Measurements from ENCODE around the gene IYD.
A peak's percentile ranks its signal among the peaks of the same experiment; 100 is the strongest.

IYD gene

DNA sequence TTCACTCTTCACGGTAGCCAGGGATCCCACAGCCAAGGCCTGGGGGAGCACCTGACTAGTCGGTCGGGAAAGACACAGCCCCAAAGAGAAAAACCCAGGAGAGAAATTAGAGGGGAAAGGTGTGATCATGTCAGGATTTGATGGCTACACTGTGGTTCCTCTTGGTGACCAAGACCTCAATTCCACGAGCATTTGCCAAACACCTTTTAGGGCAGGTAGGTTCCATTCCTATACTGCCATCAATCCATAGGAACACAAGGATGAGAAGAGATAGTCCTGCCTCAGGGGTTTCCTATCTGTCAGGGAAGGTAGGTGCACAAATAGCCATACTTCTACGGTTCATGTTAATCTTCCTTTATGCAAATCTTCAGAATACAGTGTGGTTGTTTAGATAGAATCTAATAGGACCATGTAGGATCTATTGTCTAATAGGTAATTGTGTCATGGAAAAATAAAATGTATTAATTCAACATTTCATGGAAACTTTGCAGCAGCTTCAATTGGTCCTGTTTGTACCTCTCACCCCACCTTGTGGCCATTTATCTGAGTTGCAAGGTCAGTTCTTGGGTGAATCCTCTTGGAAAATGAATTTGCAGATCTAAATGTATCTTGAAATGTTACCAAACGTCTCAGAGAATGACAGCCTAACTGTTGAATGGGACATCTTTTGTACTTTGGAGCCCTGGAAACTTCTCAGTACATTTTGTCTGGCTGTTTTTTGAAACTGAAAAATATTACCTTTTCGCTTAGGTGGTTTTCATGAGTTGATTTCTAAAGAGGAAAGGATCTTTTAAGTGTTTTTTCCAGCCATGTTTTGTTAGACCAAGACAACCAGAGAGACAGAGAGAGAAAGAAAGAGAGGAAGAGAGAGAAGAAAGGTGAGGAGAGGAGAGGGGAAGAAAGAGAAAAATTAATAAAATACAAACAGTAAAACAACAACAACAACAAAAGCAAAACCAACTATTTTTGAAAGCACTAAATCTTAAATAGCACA lies 33.7 kb upstream of the IYD start:
- Histone ChIP-seq H2AFZ (ENCODE audit: low read depth) (no peak overlapping the region), H3K27ac (no peak overlapping the region), H3K79me2 (ENCODE audit: insufficient read depth, low read depth) (no peaks in the 10 kb centered on the region), H3K9ac (no peak overlapping the region), H3K4me3 (IDR thresholded peaks at IDR 0.05; ENCODE audit: insufficient read depth, low read depth, low read length) (no peak overlapping the region), H3K4me2 (no peak overlapping the region), H4K20me1 (ENCODE audit: insufficient read depth) (no peaks in the 10 kb centered on the region), H3K4me1 (ENCODE audit: low read depth, poor library complexity, severe bottlenecking) (no peaks in the 10 kb centered on the region), H3K36me3 (ENCODE audit: insufficient read depth) (no peaks in the 10 kb centered on the region), H3K27me3 (ENCODE audit: insufficient read depth, low read depth) (no peaks in the 10 kb centered on the region)
- TF ChIP-seq CTCF (conservative IDR thresholded peaks at IDR 0.05; ENCODE audit: low read depth, low read length) = peak; percentile 76

DNA sequence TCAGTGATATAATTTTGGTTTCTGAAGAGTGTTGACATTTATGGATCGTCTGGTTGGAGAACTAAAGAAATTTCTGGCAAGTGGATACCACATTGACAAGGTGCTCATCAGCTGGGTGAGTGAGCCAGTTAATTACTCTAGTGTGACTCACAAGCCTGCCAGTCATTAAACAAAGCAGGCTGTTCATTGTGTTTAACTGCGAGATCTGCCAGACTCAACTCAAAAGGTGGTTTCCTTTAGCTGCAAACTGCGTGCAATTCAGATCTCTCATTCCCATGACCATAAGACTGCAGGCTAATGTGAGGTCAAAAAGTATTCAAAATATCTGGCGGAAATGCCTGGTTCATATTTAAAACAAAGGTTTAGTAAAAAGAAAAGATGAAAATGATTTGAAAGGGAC lies 32.5 kb upstream of the IYD start:
- H3K9ac ChIP-seq = no peak overlapping the region
- no peak for TF ChIP-seq CTCF (conservative IDR thresholded peaks at IDR 0.05; ENCODE audit: low read depth, low read length)
- no peak overlapping the region for H3K4me3 ChIP-seq (IDR thresholded peaks at IDR 0.05; ENCODE audit: insufficient read depth, low read depth, low read length)
- H3K4me2 ChIP-seq = no peak overlapping the region
- no peaks in the 10 kb centered on the region for H3K4me1 ChIP-seq (ENCODE audit: low read depth, poor library complexity, severe bottlenecking)
- H2AFZ ChIP-seq (ENCODE audit: low read depth) = no peak overlapping the region
- no peaks in the 10 kb centered on the region for H3K79me2 ChIP-seq (ENCODE audit: insufficient read depth, low read depth)
- no peaks in the 10 kb centered on the region for H3K36me3 ChIP-seq (ENCODE audit: insufficient read depth)
- no peak overlapping the region for H3K27ac ChIP-seq
- H4K20me1 ChIP-seq (ENCODE audit: insufficient read depth) = no peaks in the 10 kb centered on the region
- no peaks in the 10 kb centered on the region for H3K27me3 ChIP-seq (ENCODE audit: insufficient read depth, low read depth)

GRCh38 chr6:150336708-150337107 lies 32.1 kb upstream of the IYD start:
- H2AFZ ChIP-seq (ENCODE audit: low read depth) = no peak overlapping the region

DNA sequence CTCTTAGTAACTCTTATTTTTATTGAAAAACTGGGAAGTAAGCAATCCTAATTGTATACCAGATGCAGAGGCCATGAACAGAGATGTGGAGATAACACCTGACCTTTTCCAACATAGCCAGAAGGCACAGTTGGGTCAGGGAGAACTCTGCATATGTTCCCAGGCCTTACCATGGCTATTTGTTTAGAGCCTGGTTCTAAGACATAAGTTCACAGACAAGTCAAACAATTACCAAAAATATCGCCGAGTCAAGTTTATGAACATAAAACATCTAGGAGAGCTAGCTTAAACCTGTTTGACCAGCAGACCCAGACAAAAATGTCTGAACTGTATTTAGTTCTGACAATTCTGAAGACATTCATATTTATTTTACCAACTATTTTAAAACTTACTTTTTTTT lies 26.7 kb upstream of the IYD start:
- no peak overlapping the region for H3K9ac ChIP-seq
- H4K20me1 ChIP-seq (ENCODE audit: insufficient read depth) = no peaks in the 10 kb centered on the region
- H3K4me1 ChIP-seq (ENCODE audit: low read depth, poor library complexity, severe bottlenecking) = no peaks in the 10 kb centered on the region
- no peaks in the 10 kb centered on the region for H3K79me2 ChIP-seq (ENCODE audit: insufficient read depth, low read depth)
- H3K27ac ChIP-seq = no peak overlapping the region
- H3K4me3 ChIP-seq (IDR thresholded peaks at IDR 0.05; ENCODE audit: insufficient read depth, low read depth, low read length) = no peak overlapping the region
- H3K4me2 ChIP-seq = no peak overlapping the region
- H2AFZ ChIP-seq (ENCODE audit: low read depth) = no peak overlapping the region
- no peak for TF ChIP-seq CTCF (conservative IDR thresholded peaks at IDR 0.05; ENCODE audit: low read depth, low read length)
- H3K27me3 ChIP-seq (ENCODE audit: insufficient read depth, low read depth) = no peaks in the 10 kb centered on the region
- H3K36me3 ChIP-seq (ENCODE audit: insufficient read depth) = no peaks in the 10 kb centered on the region

More at GRCh38 chr6:150336708-150337107, 32.1 kb upstream of the IYD start:
- H3K36me3 ChIP-seq (ENCODE audit: insufficient read depth) = no peaks in the 10 kb centered on the region
- H4K20me1 ChIP-seq (ENCODE audit: insufficient read depth) = no peaks in the 10 kb centered on the region
- no peak overlapping the region for H3K27ac ChIP-seq
- no peak overlapping the region for H3K4me2 ChIP-seq
- H3K27me3 ChIP-seq (ENCODE audit: insufficient read depth, low read depth) = no peaks in the 10 kb centered on the region
- no peak for TF ChIP-seq CTCF (conservative IDR thresholded peaks at IDR 0.05; ENCODE audit: low read depth, low read length)
- no peaks in the 10 kb centered on the region for H3K79me2 ChIP-seq (ENCODE audit: insufficient read depth, low read depth)
- no peak overlapping the region for H3K9ac ChIP-seq
- H3K4me1 ChIP-seq (ENCODE audit: low read depth, poor library complexity, severe bottlenecking) = no peaks in the 10 kb centered on the region
- H3K4me3 ChIP-seq (IDR thresholded peaks at IDR 0.05; ENCODE audit: insufficient read depth, low read depth, low read length) = no peak overlapping the region

Measured in KMS-11 (cell line).